NCI-H1930 (cell line): ENCODE data around the gene S1PR2.

ENCODE experiments used
- DNase-seq, 2 experiments: peaks; one replicate each; lab custom pipeline; 2025; lab: John Stamatoyannopoulos, UW

Gene S1PR2

GRCh38 chr19:10230861-10231611, at the start of gene S1PR2:
Gene S1PR2, minus strand, starts transcription at chr19:10231331. Its CDS starts 6,426 bp downstream, at chr19:10224905.
- DNase-seq: peak; percentile 58 to 63

DNA sequence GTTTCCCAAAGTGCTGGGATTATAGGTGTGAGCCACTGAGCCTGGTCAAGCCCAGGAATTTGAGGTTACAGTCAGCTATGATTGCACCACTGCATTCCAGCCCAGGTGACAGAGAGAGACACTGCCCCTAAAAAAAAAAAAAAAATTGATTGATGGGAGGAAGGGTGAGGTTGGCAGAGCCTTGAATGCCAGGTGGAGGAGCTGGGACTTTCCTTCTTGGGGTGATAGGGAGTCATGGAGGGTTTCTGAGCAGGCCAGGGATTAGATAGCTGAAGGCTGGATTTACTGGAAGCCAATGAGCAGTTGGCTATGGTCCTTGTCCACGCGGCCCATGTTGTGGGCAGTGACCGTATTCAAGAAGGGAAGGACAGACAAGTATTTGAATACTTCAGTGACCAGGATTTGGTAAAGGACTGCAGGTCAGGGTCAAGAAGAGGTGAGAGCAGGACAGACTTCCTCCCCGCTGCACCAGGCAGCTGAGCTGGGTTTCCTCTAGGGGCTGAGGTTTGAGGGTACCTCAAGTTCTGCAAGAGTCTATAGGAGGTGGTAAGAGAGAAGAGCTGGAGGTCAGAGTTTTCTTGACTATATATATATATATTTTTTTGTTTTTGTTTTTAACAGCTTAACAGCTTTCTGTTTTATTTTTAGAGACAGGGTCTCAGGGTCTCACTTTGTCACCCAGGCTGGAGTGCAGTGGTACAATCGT, 48.8 kb upstream of the S1PR2 start:
- DNase-seq: no peak

DNA sequence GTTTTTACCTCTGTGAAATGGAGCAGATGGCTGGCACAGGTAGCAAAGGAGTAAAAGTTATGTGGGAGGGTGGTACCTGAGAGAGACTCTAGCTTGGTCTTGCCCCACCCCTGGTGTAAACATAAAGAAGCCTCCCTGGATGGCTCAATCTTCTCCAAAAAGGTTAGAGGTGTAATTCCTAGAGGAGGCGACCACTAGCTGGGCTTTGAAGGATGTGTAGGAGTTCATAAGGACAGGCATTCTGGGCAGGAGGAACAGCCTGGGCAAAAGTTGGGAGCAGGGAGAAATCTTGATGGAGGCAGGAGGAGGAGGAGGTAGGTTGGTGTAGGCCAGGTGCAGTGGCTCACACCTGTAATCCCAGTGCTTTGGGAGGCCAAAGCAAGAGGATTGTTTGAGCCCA, 47.8 kb upstream of the S1PR2 start:
- no peak for DNase-seq

DNA sequence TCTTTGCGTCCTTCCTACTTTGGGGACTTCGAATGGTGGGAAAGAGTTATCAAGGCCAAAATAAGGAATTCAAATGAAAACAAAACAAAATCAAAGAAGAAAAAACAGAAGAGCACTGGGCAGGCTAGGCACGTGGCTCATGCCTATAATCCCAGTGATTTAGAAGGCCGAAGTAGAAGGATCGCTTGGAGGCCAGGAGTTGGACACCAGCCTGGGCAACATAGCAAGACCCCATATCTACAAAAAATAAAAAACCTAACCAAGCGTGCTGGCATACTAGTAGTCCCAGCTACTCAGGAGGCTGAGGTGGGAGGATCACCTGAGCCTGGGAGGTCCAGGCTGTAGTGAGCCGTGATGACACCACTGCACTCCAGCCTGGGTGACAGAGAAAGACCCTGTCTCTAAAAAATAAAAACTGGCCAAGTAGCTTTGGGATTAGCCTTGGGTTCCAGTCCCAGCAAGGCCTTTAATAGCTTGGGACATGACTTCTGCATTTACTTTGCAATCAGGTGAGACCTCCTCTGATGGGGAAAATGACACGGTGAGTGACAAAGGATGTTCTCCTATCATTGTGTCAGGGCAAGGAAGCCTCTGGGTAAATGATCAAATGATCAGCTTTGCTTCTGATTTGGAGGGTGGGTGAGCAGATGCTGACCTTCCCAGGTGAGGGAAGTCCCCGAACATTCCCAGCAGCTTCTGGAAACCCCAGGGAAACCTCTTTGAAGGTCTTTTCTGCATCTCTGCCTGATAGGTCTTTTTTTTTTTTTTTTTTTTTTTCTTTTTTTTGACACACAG, 46.9 kb upstream of the S1PR2 start:
- no peak for DNase-seq

DNA sequence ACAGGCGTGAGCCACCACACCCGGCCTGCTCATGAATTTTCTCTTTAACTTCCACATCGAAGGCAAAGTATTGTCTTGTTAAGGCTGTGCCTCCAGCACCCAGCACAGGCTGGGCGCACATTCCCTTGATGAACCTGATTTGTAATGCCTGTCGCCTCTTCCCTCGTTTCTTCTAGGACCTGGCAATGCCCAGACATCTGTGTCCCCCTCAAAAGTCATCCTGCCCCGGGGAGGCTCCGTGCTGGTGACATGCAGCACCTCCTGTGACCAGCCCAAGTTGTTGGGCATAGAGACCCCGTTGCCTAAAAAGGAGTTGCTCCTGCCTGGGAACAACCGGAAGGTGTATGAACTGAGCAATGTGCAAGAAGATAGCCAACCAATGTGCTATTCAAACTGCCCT, 43.5 kb upstream of the S1PR2 start:
- no peak for DNase-seq

- DNase-seq: no peak
Observed at GRCh38 chr19:10271543-10272086, 40.5 kb upstream of the S1PR2 start.

DNA sequence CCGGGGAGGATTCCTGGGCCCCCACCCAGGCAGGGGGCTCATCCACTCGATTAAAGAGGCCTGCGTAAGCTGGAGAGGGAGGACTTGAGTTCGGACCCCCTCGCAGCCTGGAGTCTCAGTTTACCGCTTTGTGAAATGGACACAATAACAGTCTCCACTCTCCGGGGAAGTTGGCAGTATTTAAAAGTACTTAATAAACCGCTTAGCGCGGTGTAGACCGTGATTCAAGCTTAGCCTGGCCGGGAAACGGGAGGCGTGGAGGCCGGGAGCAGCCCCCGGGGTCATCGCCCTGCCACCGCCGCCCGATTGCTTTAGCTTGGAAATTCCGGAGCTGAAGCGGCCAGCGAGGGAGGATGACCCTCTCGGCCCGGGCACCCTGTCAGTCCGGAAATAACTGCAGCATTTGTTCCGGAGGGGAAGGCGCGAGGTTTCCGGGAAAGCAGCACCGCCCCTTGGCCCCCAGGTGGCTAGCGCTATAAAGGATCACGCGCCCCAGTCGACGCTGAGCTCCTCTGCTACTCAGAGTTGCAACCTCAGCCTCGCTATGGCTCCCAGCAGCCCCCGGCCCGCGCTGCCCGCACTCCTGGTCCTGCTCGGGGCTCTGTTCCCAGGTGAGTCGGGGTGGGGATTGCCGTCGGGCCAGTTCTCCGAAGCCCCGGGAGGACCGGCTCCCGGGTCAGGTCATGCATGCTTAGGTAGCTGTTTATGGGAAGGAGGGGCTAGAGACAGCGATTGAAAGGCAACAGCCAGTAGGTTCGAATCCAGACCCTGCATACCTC, 39.7 kb upstream of the S1PR2 start, which contains the start of gene ICAM1:
TSS of gene ICAM1 (plus strand) at position 505 of the 779 bp plus-strand sequence. CDS start at position 545, 40 bp downstream.
- DNase-seq: no peak

DNA sequence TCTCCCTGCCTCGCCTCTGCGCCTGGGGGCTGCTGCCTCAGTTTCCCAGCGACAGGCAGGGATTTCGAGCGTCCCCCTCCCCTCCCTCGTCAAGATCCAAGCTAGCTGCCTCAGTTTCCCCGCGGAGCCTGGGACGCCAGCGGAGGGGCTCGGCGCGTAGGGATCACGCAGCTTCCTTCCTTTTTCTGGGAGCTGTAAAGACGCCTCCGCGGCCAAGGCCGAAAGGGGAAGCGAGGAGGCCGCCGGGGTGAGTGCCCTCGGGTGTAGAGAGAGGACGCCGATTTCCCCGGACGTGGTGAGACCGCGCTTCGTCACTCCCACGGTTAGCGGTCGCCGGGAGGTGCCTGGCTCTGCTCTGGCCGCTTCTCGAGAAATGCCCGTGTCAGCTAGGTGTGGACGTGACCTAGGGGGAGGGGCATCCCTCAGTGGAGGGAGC, 39.1 kb upstream of the S1PR2 start:
- no peak for DNase-seq

DNA sequence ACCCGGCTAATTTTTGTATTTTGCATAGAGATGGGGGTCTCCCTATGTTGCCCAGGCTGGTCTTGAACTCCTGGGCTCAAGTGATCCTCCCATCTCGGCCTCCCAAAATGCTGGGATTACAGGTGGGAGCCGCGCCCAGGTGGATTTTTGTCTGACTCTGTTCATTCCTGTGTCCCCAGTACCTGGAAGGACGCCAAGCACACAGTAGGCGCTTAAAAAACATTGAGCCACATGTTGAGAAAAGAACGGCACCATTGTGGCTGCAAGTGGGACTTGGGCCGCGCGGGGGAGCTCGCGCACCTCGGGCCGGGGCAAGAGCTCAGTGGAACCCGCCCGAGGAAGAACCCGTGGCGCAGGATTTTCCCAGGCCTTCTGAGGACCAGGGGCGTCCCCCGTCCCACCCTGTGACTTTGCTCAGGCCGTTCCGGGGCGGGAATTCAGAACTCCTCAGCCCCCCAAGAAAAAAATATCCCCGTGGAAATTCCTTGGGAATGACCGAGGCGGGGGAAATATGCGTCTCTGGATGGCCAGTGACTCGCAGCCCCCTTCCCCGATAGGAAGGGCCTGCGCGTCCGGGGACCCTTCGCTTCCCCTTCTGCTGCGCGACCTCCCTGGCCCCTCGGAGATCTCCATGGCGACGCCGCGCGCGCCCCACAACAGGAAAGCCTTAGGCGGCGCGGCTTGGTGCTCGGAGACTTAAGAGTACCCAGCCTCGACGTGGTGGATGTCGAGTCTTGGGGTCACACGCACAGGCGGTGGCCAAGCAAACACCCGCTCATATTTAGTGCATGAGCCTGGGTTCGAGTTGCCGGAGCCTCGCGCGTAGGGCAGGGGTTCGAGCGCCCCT, 38.4 kb upstream of the S1PR2 start:
- DNase-seq: peak in 1 of 2 experiments; percentile 35

- DNase-seq: no peak
Observed at GRCh38 chr19:10268071-10268470, 36.9 kb upstream of the S1PR2 start.

DNA sequence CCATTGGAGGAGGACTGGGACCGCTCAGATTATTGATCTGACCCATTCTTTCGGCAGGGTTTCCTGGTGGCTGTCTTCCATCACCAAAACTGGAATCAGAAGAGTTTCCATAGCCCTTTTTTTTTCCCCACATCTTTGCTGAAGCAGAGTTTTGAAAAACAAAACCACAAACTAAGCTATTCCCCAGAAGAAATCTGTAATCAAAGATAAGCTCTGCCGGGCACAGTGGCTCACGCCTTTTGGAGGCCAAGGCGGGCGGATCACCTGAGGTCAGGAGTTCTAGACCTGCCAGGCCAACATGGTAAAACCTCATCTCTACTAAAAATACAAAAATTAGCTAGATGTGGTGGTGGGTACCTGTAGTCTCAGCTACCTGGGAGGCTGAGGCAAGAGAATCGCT, 35.6 kb upstream of the S1PR2 start:
- no peak for DNase-seq

DNA sequence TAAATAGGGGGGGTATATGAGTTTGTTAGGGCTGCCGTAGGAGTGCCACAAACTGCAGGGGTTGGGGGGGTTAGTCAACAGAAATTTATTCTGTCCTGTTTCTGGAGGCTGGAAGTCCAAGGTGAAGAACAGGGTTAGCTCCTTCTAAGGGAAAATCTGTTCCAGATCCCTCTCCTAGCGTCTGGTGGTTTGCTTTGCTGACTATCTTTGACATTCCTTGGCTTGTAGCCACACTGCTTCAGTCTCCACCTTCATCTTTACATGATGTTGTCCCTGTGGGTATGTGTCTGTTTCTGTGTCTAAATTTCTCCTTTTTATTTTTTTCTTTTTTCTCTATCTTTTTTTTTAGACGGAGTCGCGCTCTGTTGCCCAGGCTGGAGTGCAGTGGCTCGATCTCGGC, 31.6 kb upstream of the S1PR2 start:
- no peak for DNase-seq

DNA sequence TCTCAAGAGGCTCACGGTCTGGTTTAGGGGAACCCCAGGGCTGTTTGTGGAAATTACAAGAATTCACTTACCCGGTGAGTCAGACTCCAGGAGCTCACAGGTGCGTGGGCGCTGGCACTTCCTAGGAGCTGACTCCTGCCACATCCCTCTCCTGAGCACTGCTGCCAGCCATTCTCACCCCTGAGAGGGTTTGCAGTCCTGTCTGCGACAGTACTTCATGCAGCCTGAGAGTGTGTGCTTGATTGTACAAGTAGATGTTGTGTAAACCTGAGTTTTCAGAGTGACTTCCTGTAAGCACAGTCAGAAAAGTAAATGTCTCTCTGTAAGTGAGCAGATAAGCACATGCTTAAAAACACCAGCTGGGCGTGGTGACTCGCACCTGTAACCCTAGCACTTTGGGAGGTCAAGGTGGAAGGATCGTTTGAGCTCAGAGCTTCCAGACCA, 29.0 kb upstream of the S1PR2 start:
- DNase-seq: no peak

GRCh38 chr19:10259162-10259905, 28.2 kb upstream of the S1PR2 start:
- DNase-seq: peak; percentile 53 to 56

GRCh38 chr19:10258080-10258710, 27.1 kb upstream of the S1PR2 start:
- no peak for DNase-seq

DNA sequence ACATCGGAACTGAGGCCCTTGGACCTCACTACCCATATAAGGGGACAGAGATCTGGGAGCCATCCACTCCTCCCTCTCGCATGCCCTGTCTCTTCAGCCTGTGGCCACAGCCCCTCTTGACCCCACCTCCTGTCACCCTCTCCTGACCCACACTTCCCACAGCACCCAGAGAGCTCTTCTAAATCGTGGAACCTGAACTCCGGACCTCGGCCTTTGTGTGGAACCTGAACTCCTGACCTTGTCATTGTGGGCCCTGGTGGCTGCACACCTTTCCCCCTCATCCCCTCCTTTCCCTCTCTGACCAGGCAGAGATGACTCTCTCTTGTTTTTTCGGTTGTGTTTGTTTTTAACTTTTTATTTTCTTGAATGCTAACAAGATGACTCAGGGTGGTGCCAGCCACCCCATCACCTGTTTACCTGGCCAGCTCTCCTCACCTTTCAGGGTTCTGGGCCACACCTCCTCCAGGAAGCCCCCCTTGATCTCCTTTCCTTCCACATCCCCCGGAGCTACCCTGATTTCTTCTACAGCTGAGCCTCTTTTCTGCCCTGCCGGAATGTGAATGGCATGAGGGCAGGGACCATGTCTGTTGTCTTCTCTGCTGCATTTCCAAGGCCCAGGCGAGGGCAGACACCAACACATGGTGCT, 26.0 kb upstream of the S1PR2 start:
- DNase-seq: no peak

GRCh38 chr19:10256551-10256950, 25.4 kb upstream of the S1PR2 start:
- no peak for DNase-seq

GRCh38 chr19:10255358-10255757, 24.2 kb upstream of the S1PR2 start:
- no peak for DNase-seq

DNA sequence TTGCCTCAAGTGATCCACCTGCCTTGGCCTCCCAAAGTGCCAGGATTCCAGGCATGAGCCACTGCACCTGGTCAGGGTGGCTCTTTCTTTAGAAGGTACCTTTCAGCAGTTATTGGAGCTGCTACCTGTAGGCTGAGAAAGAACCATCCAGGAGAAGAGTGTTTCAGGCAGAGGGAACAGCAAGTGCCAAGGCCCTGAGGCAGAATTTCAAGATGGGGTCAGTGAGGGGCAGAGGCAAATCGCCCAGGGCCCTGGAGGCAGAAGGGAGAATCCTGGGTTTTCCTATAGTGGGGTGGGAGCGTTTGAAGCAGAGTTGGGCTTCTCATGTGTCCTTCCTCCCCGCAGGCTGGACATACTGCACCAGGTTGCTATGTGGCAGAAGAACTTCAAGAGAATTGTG, 23.1 kb upstream of the S1PR2 start:
- no peak for DNase-seq
